ENCODE measurements around the gene PLCL1.

GRCh38 chr2:197838579-197838978 is 34.2 kb downstream of the PLCL1 start:
- no peak for TF ChIP-seq CTCF (IDR thresholded peaks at IDR 0.05; ENCODE audit: low read length)
- no peak for TF ChIP-seq EZH2 (optimal IDR thresholded peaks at IDR 0.05; ENCODE audit: low read depth, low read length)
- TF ChIP-seq EZH2phosphoT487 (IDR thresholded peaks at IDR 0.05; ENCODE audit: low read length) = no peak
